ENCODE data around the gene INHBB. TPM values are rescaled to one million over a fixed set of nuclear protein-coding genes. Genes with fewer than 3 reads are reported as not detected.

Gene INHBB
- polyA plus RNA-seq, 1 donor from 2014 or later: not detected

DNA sequence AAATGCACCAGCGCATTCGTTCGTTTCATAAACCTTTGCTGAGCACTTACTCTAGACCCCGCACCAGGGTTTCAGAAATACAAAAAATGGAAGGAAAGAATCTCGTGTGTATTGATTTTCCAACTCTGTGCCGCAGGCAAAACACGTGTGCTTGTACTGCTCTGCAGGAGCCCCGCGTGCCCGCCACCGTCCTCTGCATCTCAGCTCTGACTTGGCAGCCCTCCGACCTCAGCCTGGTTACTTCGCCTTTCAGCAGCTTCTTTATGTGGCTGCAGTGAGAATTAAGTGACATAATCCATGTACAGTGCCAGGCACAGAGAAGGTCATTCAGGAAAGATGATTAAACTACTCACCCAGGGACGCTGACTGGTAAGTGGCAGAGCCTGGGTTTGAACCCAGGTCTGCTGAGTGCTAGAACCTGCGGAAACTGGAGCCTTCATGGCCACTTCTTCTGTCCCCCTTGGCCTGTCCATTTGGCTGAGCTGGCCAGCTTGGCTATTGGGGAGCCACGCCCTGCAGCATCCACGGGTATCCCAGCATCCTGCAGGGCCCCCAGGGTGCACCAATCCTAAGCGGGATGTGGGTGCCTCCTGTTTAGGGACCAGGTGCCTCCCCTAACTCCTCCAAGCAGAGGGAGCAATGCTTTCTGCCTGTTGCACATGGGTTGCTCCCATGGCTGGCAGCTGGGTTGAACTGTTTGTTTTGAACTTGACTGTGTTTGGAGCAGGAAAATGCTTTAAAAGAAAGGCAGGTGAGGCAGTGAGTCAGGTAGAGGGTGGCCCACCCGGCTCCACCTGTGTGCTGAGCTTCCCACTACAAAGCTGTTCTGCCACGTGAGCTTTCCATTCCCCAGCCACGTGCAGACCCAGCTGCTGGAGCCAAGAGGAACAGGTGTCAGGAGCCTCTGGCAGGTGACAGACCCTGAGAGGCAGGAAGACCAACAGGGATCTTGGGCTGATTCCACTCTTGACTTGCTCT is 34.3 kb downstream of the INHBB start:
- Histone ChIP-seq H3K9ac (ENCODE audit: low read length) (no peak overlapping the region), H3K9me3 (ENCODE audit: low read length) (no peaks in the 10 kb centered on the region), H3K4me2 (ENCODE audit: low read length) (no peak overlapping the region), H2AFZ (ENCODE audit: low read depth, low read length) (no peak overlapping the region), H3K9me2 (ENCODE audit: insufficient read depth, low read length) (no peaks in the 10 kb centered on the region), H3K4me3 (ENCODE audit: low read length) (no peak overlapping the region), H3K27me3 (ENCODE audit: insufficient read depth, low read depth, low read length) (no peaks in the 10 kb centered on the region), H3K27ac (ENCODE audit: low read length) (no peak overlapping the region), H4K20me1 (ENCODE audit: insufficient read depth) (no peaks in the 10 kb centered on the region), H3F3A (ENCODE audit: insufficient read depth, low read length, poor library complexity, severe bottlenecking) (no peaks in the 10 kb centered on the region), H3K36me3 (ENCODE audit: insufficient read depth, low read length) (no peaks in the 10 kb centered on the region), H3K79me2 (replicated peaks; ENCODE audit: insufficient read depth, low read length) (no peaks in the 10 kb centered on the region)
- TF ChIP-seq EZH2 (IDR thresholded peaks at IDR 0.05; ENCODE audit: borderline replicate concordance, insufficient read depth, low read length, poor library complexity, severe bottlenecking): no peak
- TF ChIP-seq, protein P1, sequence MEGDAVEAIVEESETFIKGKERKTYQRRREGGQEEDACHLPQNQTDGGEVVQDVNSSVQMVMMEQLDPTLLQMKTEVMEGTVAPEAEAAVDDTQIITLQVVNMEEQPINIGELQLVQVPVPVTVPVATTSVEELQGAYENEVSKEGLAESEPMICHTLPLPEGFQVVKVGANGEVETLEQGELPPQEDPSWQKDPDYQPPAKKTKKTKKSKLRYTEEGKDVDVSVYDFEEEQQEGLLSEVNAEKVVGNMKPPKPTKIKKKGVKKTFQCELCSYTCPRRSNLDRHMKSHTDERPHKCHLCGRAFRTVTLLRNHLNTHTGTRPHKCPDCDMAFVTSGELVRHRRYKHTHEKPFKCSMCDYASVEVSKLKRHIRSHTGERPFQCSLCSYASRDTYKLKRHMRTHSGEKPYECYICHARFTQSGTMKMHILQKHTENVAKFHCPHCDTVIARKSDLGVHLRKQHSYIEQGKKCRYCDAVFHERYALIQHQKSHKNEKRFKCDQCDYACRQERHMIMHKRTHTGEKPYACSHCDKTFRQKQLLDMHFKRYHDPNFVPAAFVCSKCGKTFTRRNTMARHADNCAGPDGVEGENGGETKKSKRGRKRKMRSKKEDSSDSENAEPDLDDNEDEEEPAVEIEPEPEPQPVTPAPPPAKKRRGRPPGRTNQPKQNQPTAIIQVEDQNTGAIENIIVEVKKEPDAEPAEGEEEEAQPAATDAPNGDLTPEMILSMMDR (IDR thresholded peaks at IDR 0.05; ENCODE audit: poor library complexity, severe bottlenecking): no peak
- TF ChIP-seq SMC3 (conservative IDR thresholded peaks at IDR 0.05; ENCODE audit: poor library complexity): no peak
- TF ChIP-seq POLR2AphosphoS5 (IDR thresholded peaks at IDR 0.05): no peak
- TF ChIP-seq, protein P2, sequence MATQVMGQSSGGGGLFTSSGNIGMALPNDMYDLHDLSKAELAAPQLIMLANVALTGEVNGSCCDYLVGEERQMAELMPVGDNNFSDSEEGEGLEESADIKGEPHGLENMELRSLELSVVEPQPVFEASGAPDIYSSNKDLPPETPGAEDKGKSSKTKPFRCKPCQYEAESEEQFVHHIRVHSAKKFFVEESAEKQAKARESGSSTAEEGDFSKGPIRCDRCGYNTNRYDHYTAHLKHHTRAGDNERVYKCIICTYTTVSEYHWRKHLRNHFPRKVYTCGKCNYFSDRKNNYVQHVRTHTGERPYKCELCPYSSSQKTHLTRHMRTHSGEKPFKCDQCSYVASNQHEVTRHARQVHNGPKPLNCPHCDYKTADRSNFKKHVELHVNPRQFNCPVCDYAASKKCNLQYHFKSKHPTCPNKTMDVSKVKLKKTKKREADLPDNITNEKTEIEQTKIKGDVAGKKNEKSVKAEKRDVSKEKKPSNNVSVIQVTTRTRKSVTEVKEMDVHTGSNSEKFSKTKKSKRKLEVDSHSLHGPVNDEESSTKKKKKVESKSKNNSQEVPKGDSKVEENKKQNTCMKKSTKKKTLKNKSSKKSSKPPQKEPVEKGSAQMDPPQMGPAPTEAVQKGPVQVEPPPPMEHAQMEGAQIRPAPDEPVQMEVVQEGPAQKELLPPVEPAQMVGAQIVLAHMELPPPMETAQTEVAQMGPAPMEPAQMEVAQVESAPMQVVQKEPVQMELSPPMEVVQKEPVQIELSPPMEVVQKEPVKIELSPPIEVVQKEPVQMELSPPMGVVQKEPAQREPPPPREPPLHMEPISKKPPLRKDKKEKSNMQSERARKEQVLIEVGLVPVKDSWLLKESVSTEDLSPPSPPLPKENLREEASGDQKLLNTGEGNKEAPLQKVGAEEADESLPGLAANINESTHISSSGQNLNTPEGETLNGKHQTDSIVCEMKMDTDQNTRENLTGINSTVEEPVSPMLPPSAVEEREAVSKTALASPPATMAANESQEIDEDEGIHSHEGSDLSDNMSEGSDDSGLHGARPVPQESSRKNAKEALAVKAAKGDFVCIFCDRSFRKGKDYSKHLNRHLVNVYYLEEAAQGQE (IDR thresholded peaks at IDR 0.05; ENCODE audit: borderline replicate concordance): no peak
- TF ChIP-seq EP300 (conservative IDR thresholded peaks at IDR 0.05; ENCODE audit: poor library complexity, severe bottlenecking): no peak
- TF ChIP-seq MXI1 (conservative IDR thresholded peaks at IDR 0.05; ENCODE audit: poor library complexity, severe bottlenecking): no peak
- TF ChIP-seq RAD21 (conservative IDR thresholded peaks at IDR 0.05): no peak
- no peak for TF ChIP-seq TAF1 (IDR thresholded peaks at IDR 0.05; ENCODE audit: low read depth)

DNA sequence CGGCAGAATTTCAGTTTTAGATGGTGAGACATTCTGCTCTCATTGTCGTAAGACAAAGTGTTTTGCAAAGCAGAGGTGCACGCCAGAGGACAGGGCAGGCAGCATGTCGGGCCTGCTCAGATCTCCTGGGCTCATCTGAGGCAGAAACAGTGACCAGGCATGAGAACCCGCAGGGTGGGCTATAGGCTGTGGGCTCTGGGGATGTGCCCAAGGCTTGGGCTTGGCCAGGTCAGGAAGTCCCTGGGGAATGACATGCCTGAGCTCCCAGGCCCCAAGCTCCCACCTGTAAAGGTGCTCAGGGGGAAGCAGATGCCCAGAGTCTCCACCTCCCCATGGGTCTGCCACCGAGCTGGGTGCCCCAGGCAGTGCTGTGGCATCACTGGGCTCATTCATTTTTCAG is 35.3 kb downstream of the INHBB start:
- no peaks in the 10 kb centered on the region for H3F3A ChIP-seq (ENCODE audit: insufficient read depth, low read length, poor library complexity, severe bottlenecking)
- no peaks in the 10 kb centered on the region for H3K36me3 ChIP-seq (ENCODE audit: insufficient read depth, low read length)
- no peak overlapping the region for H3K4me2 ChIP-seq (ENCODE audit: low read length)
- H3K9me3 ChIP-seq (ENCODE audit: low read length): no peaks in the 10 kb centered on the region
- TF ChIP-seq, protein P1 (IDR thresholded peaks at IDR 0.05; ENCODE audit: poor library complexity, severe bottlenecking): no peak
- TF ChIP-seq, protein P2 (IDR thresholded peaks at IDR 0.05; ENCODE audit: borderline replicate concordance): no peak
- TF ChIP-seq EZH2 (IDR thresholded peaks at IDR 0.05; ENCODE audit: borderline replicate concordance, insufficient read depth, low read length, poor library complexity, severe bottlenecking) (no peak), TAF1 (IDR thresholded peaks at IDR 0.05; ENCODE audit: low read depth) (no peak), POLR2AphosphoS5 (IDR thresholded peaks at IDR 0.05) (no peak), SMC3 (conservative IDR thresholded peaks at IDR 0.05; ENCODE audit: poor library complexity) (no peak), RAD21 (conservative IDR thresholded peaks at IDR 0.05) (no peak)
- H3K27me3 ChIP-seq (ENCODE audit: insufficient read depth, low read depth, low read length): no peaks in the 10 kb centered on the region
- no peaks in the 10 kb centered on the region for H3K79me2 ChIP-seq (replicated peaks; ENCODE audit: insufficient read depth, low read length)
- H3K4me3 ChIP-seq (ENCODE audit: low read length): no peak overlapping the region
- no peak overlapping the region for H3K9ac ChIP-seq (ENCODE audit: low read length)
- H3K27ac ChIP-seq (ENCODE audit: low read length): no peak overlapping the region
- H3K9me2 ChIP-seq (ENCODE audit: insufficient read depth, low read length): no peaks in the 10 kb centered on the region
- H4K20me1 ChIP-seq (ENCODE audit: insufficient read depth): no peaks in the 10 kb centered on the region
- no peak overlapping the region for H2AFZ ChIP-seq (ENCODE audit: low read depth, low read length)

Measured in neural cell (in vitro differentiated cells).